ENCODE data around the gene ALAS2.
"Not testable (repeated sequence)": the region's sequence is repeated elsewhere in the genome, so short reads cannot be mapped to it uniquely, and the experiment has no call there.

The ALAS2 gene

DNA sequence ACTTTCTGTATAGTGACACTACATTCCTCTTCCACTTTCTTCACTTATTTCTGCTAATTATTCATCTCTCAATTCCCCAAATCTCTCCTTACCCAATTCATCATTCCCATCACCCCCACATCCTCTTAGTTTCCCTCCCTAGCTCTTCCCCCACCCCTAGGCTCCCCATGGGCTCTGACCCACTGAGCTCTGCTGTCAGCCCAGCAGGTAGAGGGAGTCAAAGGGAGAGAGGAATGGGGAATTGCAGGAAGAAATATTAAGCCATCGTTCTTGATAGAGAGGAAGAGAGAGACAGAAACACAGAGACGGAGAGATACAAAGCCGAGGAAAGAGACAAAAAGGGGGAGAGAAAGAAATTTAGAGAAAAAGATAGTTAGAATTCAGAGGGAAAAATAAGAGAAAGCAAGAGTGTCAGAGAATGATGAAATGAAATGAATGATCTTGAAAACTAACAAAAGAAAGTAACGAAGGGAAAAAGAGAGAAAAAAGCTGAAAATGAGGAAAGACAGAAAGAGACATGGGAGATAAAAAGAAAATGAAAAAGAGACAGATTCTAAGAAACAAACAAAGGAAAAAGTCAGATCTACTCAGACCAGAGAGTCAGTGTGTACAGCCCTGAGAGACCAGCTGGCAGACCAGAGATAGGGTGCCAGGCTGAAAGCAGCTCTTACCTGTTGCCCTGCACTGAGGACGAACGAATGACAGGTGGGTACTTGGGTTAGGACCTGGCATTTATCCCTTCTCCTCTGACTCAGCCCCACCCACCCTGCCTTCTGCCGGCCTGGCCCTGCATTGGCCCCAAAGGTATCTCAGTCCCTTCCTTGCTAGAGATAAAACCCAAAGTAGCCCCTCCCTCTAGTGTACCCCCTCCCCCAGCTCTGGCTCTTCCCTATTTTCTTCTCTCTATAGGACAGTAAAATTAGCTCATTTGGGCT is at the start of gene ALAS2:
TSS of gene ALAS2 (minus strand) at position 707 of the 935 bp plus-strand sequence. CDS start 4,977 bp downstream, outside the sequence.
- no peak for DNase-seq

GRCh38 chrX:55074851-55075467 is 44.2 kb upstream of the ALAS2 start, which contains the start of gene PAGE2B:
Gene PAGE2B (plus strand): TSS chrX:55075030. CDS start chrX:55076042, 1,012 bp downstream.
- DNase-seq, result no peak

GRCh38 chrX:55072286-55072685 is 41.5 kb upstream of the ALAS2 start:
- no peak for DNase-seq

DNA sequence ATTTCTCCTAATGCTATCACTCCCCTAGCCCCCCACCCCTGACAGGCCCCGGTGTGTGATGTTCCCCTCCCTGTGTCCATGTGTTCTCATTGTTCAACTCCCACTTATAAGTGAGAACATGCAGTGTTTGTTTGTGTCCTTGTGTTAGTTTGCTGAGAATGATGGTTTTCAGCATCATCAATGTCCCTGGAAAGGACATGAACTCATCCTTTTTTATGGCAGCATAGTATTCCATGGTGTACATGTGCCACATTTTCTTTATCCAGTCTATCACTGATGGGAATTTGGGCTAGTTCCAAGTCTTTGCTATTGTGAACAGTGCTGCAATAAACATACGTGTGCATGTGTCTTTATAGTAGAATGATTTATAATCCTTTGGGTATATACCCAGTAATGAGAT is 36.4 kb upstream of the ALAS2 start:
- DNase-seq, result not testable (repeated sequence)

DNA sequence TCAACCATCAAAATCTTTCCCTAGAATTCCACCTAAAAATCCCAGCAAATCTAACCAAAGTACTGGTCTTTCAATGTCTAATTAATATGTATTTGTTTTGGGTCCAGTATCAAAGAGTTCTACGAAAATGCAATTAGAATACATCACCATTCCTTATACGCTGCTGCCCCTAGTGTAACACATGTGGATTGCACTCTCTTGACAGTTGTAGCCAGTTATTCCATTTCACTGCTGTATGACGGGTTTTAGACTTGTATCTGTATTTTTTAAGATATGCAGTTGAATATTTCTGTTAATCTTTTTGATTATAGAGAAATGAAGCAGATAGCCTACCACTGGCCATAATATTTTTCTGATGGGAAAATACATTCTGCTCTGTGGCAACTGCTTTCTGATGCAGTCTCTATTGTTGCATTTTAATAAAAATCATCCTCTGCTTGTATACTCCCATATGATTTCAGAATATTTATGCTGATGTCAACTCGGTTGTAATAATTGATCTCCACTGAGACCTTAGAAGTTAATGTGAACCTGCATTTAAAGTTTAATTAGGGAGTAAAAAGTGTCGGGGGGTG is 27.0 kb upstream of the ALAS2 start:
- peak; percentile 62 for DNase-seq

DNA sequence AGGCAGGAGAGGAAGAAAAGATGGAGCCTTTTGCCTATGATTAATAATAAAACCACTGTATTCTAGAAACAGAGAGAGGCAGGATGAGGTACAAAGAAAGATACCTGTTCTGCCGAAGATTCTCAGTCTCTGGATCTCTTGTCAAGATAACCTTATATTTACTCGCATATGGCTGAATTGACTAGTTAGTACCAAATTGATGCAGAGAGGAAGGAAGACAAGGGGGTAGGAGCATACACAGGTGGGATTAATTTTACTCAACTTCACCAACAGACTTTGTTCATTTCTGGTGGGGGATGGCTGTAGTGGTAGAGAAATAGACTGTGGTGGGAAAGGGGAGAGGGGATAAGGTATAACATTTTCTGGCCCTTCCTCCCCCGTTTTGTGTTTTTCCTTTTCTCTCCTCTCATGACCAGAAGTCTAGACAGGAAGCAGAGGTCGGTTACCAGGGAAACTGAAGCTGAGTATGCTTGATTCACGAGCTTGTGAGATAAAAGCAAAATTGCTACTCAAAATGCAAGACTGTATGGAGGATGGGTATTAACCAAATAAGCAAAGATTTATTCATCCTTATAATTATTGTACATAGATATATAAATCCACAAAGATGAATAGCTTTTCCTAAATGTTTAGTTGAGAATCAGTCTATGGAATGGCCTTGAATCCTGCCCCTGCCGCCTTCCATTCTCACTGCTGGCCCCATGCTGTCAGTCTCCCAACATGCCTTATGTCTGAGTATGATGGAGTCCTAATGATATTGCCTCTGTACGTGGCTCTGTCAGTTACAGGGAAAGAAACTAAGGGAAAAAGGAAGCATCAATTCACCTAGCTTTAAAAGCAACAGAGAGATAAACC is 26.3 kb upstream of the ALAS2 start:
- peak; percentile 52 for DNase-seq

DNA sequence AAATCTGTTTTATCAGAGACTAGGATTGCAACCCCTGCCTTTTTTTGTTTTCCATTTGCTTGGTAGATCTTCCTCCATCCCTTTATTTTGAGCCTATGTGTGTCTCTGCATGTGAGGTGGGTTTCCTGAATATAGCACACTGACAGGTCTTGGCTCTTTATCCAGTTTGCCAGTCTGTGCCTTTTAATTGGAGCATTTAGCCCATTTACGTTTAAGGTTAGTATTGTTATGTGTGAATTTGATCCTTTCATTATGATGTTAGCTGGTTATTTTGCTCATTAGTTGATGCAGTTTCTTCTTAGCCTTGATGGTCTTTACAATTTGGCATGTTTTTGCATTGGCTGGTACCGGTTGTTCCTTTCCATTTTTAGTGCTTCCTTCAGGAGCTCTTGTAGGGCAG is 19.8 kb upstream of the ALAS2 start:
- DNase-seq, result not testable (repeated sequence)

GRCh38 chrX:55041514-55041913 is 10.7 kb upstream of the ALAS2 start:
- no peak for DNase-seq

GRCh38 chrX:55039471-55039870 is 8.7 kb upstream of the ALAS2 start:
- DNase-seq, result no peak

DNA sequence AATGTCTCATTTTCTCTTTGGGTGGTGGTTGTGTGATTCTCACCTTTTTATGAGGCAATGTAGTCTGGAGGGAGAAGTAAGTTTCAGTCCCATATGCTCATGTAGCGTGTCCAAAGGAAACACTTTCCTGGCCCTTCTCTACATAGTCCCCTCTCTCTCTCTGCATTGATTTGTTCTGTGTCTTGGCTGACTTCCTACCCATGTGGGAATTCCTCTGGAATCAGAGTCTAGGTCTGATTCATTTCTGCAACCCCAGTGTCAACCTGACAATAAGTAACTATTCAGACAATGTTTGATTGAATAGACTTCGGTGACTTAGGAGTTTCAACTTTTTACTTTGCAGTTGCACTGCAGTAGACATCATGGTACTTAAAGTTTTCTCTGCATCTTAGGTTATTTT is 2.7 kb upstream of the ALAS2 start:
- DNase-seq, result no peak

DNA sequence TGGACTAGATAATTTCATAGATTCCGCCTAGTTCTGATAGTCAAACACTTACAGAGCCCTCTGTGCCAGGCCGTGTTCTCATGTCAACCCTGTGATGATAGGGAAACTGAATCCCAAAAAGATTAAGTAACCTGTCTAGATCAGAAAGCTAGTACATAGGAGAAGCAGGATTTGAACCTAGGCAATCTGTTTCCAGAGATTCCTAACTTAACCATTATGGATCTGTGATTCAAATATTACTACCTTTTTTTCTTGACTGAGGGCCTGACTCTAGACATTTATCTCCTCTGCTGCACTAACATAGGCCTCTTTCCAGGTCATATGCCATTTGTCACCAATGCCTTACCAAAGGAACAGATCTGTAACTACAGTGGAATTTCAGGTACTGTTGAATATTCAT is 1.5 kb downstream of the ALAS2 start:
- DNase-seq, result no peak

GRCh38 chrX:55028611-55029010 is 2.2 kb downstream of the ALAS2 start:
- no peak for DNase-seq

DNA sequence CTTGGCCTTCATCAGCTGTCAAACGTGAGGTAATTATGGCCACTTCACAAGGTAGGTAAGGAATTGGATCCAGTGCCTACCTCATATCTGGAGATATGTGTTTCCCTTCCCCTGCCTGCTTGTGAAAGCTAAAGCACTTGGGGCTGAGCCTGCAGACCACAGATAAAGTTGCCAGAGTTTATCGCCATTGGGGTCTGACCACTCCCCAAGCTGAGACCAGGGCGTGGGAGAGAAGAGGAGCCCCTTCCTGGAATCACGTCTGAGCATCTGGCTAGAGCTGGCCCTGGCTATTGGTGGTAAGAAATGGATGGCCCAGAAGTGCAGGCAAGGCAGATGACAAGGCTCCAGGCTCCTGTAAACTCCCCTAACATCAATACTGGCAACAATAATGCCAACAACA is 2.7 kb downstream of the ALAS2 start:
- DNase-seq, result peak; percentile 89

DNA sequence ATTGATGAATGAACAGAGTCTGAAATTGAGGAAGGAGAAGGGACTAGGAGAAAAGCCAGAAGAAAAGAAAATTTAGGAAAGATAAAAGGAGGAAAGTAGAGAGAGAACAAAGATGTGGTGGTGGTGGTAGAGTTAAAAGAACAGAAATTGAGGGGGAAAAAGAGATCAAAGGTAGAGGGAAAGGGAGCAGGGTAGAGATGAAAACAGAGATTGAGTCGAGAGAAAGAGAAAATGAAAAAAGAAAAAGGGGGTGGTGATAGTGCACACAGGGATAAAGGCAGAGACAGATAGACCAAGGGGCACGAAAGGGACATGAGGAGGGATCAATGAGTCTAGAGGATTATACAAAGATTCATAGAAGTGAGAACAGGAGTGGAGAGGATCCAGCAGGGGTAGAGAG is 3.9 kb downstream of the ALAS2 start:
- DNase-seq, result no peak

DNA sequence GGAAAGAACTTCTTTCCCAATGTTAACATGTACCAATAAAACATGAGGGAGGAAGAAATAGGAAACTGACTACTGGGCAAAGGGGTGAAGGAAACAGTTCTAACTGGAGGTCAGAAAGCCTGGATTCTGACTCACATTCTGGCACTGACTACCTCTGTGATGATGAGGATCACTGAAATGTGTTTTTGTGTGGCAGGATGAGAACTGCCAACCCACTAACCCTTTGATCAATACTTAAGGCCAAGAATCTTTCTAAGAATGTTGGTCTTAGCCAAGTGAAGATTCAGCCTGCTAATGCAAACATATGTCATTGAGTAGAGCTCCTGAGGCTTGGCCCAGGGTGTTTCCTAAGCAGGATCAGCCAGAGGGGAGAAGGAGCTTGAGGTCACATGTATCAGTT is 4.6 kb downstream of the ALAS2 start:
- DNase-seq, result no peak

DNA sequence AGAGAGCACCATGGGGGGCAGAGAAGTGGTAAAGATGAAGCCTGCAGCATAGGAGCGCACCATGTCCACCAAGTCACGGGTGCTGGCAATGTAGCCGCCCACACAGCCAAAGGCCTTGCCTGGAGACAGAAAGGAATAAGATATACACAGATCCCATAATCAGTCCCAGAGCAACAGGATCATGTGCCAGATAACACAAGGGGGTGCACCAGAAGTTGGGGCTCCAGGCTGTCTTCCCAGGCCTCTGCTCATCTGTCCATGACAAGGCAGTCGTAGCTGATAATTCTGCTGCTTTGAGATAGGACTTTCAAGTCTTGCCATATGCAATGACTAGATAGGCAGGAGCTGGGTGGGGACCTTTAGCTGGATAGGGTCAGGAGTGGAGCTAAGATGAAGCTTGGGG is 15.9 kb downstream of the ALAS2 start:
- DNase-seq, result peak; percentile 92

GRCh38 chrX:55011294-55011693 is 19.5 kb downstream of the ALAS2 start:
- peak; percentile 41 for DNase-seq

DNA sequence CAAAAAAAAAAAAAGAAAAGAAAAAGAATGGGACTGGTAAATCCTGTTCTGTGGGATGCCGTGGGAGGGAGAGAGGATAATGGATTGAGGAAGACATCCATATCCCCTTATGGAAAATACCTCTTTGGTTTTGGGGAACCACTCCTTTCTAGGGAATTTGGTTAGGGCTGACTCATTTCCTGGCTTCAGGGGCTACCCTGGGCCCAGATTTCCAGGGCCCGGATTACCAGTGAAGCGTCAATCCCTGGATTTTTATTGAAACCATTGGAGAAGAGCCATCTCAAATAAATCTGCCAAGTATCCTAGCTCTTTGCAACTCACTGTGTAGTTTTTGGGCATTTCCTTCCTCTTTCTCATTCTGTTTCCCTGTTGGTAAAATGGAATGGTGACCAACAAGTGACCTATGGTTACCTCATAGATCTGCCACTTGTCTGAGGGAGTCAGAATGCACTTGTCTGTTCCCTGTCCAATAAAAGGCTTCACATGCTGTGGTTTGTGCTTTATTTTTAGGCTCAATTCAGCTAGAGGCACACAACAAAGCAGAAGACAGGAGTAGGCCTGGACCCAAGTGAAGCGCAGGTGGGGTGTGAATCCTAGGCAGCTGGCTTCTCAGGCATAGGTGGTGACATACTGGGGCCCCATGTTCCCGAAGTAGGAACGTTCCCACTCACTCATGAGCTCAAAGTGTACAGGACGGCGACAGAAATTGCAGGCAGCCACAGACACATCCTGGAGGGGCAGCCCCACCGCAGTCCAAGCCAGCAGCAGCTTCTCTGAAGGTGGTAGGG is 22.0 kb downstream of the ALAS2 start:
- DNase-seq, result peak; percentile 17

DNA sequence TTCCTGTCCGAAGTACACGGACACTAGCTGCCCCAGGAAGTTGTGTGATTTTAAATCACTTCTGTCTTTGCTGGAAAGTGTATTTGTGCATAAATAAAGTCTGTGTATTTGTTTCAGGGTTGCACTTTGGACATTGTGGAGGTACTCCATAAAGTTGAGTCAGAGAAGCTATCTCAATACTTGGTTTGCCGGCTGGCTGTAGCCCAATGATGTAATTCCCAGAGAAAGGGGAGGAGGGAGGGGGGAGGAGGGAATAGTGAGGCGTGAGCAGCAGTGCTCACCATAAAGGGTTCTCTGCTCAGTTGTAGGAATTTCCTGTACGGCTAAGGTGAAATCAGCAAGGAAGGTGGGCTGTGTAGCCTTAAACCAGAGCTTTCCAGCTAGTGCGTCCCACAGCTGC is 23.1 kb downstream of the ALAS2 start:
- DNase-seq, result no peak

- DNase-seq, result no peak
Measured at GRCh38 chrX:55006827-55007621, 23.8 kb downstream of the ALAS2 start.

GRCh38 chrX:55005256-55005655 is 25.5 kb downstream of the ALAS2 start:
- DNase-seq, result no peak
